Inferior parietal cortex (tissue), 1 donor: ENCODE data around the gene FGGY.
"Not testable (repeated sequence)": the region's sequence is repeated elsewhere in the genome, so short reads cannot be mapped to it uniquely, and the experiment has no call there.

Experiments
- DNase-seq: peaks from one replicate; pipeline ENCODE4 v3.0.0-alpha.2; 2016; ENCODE audit errors: extremely low spot score

FGGY gene, protein sequence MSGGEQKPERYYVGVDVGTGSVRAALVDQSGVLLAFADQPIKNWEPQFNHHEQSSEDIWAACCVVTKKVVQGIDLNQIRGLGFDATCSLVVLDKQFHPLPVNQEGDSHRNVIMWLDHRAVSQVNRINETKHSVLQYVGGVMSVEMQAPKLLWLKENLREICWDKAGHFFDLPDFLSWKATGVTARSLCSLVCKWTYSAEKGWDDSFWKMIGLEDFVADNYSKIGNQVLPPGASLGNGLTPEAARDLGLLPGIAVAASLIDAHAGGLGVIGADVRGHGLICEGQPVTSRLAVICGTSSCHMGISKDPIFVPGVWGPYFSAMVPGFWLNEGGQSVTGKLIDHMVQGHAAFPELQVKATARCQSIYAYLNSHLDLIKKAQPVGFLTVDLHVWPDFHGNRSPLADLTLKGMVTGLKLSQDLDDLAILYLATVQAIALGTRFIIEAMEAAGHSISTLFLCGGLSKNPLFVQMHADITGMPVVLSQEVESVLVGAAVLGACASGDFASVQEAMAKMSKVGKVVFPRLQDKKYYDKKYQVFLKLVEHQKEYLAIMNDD

GRCh38 chr1:59296358-59297256 is at the start of gene FGGY:
TSS of gene FGGY (plus strand) at chr1:59297094. CDS start at chr1:59321550, 24,456 bp downstream.
- peak; percentile 92 for DNase-seq

DNA sequence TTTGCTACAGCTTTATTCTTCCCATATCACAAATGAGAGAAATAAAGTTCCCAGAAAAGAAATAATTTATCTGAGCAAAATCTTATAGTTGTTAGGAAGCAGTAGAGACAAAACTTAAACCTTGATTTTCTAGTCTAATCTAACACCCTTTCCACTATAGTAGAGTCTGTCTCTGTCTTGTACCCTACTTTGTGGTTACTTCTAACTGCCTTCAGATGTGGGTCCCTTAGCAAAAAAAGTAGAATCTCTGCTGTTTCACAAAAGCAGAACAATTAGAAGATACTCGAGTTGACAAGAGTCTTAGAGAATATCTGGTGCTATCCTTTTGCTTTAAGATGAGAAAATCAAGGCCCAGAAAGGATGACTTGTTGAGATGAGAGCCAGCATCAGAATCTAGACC is 48.1 kb upstream of the FGGY start:
- no peak for DNase-seq

GRCh38 chr1:59249396-59250137 is 47.3 kb upstream of the FGGY start:
- DNase-seq: peak; percentile 14

- DNase-seq: not testable (repeated sequence)
These were observed 45.8 kb upstream of the FGGY start for GRCh38 chr1:59251061-59251460.

- DNase-seq: not testable (repeated sequence)
These were observed 40.5 kb upstream of the FGGY start for GRCh38 chr1:59256429-59256828.

DNA sequence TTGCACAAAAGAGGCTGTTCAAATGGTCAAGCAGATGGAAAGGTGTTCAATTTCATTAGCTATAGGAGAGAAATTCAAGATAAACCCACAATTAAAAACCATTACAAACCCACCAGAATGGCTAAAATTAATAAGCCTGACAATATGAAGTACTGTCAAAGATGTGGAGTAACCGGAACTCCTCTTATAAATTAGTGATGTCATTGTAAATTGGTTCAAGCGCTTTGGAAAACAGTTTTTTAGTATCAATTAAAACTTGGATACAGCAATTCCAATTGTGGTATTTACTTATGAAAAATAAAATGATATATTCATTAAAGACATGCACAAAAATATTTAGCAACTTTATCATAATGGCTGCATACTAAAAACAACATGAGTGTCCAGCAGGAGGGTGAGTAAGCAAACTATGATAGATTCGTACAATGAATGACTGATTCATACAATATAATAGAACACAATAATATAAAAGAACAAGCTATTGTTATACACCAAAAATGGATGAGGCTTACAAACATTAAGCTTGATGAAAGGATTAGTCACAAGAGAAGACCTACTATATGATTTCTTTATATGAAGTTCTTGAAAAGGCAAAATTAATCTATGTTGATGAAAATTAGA is 38.4 kb upstream of the FGGY start:
- no peak for DNase-seq

GRCh38 chr1:59261537-59261936 is 35.4 kb upstream of the FGGY start:
- no peak for DNase-seq

- no peak for DNase-seq
These were observed 34.3 kb upstream of the FGGY start for GRCh38 chr1:59262631-59263030.

- no peak for DNase-seq
These were observed 33.8 kb upstream of the FGGY start for GRCh38 chr1:59263111-59263510.

DNA sequence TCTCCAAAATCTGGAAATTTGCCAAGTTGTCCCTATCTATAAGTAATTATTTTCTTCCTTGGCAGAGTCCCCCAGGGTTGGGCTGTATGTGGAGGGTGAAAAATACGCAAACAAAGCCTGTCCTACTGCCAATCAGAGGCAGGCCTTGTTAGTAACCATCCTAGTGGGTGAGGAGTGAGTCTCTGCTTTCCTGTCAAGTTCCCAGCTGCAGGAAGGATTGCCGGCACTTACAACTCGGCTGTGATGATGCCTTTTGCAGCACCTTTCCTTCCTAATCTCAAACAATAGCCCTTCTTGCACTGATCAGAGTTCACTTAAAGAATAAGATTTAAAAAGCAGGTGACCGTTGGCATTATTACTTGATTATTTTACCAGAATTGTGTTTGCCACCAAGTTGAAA is 31.3 kb upstream of the FGGY start:
- DNase-seq: no peak

DNA sequence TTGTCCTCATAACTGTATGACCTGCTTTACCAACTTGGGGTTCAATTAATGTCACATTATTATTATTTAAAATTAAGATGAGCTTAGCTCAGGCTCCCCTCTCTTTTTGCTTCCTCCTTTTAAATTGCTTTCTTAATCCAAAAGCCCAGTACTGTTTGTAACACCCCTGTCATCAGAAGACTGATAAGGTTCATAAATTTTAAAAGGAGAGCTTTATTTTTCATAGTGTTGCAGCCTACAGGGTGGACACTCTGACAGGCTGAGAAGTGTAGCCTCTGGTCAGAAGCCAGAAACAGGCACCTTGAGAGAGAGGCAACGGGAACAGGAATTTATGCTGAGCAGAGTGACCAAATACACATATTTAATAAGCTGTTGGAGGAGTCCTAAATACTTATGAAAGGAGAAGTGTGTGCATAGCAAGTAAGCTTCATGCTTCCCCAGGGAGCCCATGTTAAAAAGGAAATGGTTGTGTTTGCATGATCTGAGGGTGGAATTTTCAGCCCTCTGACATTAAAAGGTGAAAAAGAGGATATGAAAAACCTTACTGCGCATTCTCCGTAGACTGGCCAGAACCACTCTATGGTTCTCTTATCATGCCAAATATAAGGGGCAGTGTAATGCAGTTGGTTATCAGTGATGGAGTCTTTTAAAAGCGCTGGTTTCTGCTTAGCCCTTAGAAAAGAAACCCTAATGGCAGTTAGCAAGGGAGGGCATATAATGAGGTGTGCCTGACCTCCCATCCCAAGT is 30.5 kb upstream of the FGGY start:
- no peak for DNase-seq

- DNase-seq: no peak
These were observed 30.0 kb upstream of the FGGY start for GRCh38 chr1:59266927-59267293.

- no peak for DNase-seq
These were observed 28.5 kb upstream of the FGGY start for GRCh38 chr1:59268406-59268805.

DNA sequence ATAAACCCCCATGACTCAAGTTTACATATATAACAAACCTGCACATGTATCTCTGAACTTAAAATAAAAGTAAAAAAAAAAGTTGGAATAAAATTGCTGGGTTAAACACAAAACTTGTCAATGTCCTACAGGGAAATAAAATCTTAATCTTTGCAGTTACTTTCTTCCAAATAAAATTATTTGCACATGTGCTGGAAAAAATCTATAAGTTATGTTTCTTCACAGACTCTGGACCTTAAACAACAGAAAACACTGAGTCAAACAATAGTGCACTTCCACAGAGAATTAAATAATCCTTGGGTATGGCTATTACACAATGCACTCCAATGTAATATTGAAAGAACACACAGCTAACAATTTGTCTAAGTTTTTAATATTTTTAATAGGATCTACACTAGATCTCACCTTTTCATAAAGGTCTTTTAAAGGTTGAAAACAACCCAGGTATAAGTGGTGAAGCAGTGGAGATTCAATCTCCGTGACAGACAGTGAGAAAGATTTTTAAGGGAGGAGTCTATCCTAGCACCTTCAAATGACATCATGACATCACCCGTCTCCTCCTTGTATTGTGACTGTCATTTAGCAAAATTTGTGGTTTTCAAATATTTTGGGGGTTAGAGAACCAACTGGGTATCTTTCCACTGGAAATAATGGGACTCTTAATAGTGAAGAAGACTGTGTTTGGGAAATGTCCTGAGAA is 25.2 kb upstream of the FGGY start:
- no peak for DNase-seq

- DNase-seq: no peak
These were observed 24.4 kb upstream of the FGGY start for GRCh38 chr1:59272507-59272906.

GRCh38 chr1:59276439-59276851 is 20.4 kb upstream of the FGGY start:
- DNase-seq: no peak

- no peak for DNase-seq
These were observed 18.0 kb upstream of the FGGY start for GRCh38 chr1:59278780-59279354.

GRCh38 chr1:59279645-59280044 is 17.2 kb upstream of the FGGY start:
- no peak for DNase-seq

DNA sequence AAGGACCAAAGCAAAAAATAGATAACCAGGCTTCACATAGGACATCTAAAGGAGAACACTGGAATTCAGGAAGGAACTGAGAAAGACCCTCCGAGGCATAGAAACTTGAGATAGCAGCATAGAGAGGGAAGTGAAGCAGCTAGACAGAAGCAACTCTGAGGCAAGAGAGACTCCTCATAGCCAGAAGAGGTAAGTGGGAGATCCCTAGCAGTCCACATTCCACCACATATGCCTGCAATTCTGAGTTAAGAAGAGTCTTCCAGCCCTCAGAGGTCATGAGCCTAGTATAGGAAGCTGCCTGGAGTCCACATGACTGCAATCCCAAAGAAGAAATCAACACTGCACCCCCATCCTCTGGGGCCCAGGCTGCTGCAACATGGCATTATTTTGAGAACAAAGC is 13.9 kb upstream of the FGGY start:
- DNase-seq: no peak

GRCh38 chr1:59285691-59286090 is 11.2 kb upstream of the FGGY start:
- DNase-seq: no peak
